HG03457 (cell line): ENCODE results near the gene WNT6.

Experiments used
- ATAC-seq: cut with Tn5 transposase; IDR thresholded peaks from one replicate; pipeline ENCODE4 v1.9.1; 2021; ENCODE audit warnings: moderate number of reproducible peaks; ENCODE audit not compliant: unreplicated experiment

Gene WNT6

GRCh38 chr2:218889937-218890336 is 30.3 kb downstream of the WNT6 start:
- ATAC-seq = no peak

DNA sequence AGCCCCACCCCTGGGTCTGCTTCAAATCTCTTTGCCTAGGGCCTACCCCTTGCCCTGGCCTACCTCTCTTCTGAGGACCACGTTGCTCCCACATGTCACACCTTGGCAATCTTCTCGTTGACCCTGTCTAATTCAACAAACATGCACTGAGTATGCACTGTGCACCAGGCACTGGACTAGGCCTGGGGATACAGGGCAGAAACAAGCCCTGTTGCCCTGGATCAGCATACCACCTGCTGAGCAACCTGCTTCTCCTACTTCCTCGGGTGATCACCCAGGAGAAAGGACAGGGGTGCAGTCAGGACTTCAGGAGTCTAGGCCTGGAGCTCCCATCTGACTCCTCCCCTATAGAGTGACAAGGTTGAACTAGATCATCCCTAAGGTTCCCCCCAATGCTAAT is 30.8 kb downstream of the WNT6 start:
- no peak for ATAC-seq

GRCh38 chr2:218891275-218892135 is 31.9 kb downstream of the WNT6 start:
- ATAC-seq = no peak

DNA sequence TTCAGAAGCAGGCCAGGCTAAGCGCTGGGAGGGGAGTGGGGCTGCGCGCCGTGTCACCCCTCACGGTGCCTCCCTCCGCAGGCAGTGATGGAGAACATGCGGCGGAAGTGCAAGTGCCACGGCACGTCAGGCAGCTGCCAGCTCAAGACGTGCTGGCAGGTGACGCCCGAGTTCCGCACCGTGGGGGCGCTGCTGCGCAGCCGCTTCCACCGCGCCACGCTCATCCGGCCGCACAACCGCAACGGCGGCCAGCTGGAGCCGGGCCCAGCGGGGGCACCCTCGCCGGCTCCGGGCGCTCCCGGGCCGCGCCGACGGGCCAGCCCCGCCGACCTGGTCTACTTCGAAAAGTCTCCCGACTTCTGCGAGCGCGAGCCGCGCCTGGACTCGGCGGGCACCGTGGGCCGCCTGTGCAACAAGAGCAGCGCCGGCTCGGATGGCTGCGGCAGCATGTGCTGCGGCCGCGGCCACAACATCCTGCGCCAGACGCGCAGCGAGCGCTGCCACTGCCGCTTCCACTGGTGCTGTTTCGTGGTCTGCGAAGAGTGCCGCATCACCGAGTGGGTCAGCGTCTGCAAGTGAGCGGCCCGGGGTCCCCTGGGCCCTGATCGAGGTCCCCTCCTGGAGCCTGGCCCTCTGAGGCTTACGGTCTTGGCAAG is 33.2 kb downstream of the WNT6 start:
- ATAC-seq = no peak

DNA sequence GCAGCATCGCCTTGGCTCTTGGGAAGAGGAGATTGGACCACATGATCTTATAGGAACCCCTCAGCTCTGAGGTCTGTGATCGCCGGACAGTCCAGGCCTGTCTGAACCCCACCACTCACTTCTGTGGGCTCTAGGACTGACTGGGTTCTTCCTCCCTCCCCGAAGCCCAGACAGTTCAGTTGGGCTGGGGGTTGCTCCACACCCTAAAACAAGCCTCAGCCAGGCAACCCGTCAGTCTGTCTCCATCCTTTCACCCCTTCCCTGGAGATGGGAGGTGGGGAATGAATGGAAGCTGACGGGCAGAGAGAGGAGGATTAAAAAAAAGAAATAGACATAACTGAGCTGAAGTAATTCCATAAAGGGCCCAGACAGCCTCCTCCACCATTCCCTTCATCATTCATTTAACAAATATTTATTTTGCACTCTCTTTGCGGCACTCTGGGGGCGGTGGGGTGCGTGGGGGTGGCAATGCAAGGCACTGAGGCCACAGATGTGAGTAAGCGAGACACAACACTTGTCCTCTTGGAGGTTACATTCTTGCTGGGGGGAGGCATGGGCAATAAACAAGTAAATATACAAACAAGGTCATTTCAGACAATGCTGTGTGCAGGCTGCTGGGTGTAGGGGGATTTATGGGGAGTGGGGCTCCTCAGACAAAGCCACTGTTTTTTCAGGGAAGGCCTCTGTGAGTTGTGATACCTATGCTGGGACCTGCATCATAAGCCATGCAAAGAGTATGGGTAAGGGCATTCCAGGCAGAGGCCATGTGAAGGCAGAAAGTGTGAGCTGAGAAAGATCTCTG is 33.9 kb downstream of the WNT6 start:
- no peak for ATAC-seq

DNA sequence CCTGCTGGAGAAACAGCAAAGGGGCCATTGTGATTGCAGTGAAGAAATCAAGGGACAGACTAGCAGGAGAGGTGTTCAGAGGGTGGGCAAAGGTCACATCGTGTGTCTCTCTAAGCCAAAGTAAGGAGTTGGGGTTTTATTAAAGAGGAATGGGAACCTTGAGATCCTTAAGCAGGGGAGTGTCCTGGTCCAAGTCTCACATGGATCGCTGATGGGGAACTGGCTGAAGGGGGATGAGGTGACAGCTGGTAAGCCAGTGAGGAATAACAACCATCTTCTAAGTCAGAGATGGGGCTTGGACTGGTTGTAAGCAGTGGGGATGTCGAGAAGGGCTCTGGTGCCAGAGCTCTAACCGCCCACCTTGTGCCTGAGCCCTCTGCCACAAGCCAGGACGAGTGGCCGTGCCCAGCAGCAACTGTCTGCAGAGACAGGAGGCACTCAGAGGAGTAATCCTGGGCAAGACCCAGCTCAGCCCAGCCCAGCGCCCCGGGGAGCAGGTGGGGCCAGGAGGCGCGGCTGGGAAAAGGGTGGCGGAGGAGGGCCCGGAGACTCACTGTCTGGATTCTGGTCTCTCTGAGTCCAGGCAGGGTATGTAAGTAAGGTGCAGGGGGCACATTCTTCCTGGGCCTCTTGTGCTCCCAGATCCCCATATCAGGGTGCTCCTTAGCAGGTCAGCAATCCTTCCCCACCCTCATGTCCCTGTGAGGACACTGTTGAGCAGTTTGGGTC is 34.7 kb downstream of the WNT6 start:
- ATAC-seq = no peak

DNA sequence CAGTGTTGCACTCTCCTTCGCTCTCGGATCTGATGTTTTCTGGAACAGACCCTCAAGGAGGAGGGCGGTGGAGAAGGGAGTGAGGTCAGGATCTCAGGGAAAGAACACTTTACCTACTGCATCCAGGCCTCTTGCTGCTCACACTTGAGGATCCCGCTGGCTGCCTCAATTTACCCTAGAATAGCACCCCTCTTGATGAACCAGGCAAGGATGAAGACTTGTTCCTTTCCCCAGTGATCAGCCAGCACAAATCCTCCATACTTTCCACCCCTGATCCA is 35.2 kb downstream of the WNT6 start:
- no peak for ATAC-seq

GRCh38 chr2:218895326-218895725 is 35.7 kb downstream of the WNT6 start:
- ATAC-seq = no peak

DNA sequence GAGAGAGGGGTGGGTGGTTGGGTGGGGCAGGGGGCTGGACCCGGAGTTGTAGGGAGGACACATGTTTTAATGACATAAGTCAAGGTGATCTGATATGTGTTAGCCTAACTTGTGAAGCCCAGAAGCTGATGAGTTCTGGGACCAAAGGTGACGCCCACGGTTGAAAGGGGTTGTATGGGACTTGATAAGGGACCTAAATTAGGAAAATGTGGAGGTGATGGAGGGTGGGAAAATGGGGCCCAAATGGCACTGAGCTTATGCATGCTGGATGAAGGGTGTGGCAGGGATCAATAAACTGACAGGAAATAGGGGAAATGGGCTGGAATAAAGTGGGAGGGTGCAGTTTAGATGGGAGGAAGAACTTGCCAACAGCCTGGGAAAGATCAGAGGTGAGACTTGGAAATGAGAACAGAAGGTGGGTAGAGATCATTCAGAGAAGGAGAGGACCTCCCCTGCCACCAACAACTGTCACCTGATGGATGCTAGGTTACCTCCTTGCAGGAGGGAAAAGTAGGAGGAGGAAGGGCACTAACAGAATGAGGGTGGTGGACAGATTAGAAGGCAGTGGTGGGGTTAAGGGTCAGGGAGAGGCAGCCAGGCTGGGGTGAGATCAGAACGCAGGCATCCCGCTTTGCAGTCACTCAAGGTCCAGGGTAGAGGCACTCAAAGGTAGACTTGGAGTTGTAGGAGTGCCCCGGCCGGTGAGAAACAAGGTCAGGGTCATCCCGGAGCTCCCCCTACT is 36.3 kb downstream of the WNT6 start:
- no peak for ATAC-seq

- peak; percentile 47 for ATAC-seq
Measured at GRCh38 chr2:218896501-218897393, 37.1 kb downstream of the WNT6 start.

DNA sequence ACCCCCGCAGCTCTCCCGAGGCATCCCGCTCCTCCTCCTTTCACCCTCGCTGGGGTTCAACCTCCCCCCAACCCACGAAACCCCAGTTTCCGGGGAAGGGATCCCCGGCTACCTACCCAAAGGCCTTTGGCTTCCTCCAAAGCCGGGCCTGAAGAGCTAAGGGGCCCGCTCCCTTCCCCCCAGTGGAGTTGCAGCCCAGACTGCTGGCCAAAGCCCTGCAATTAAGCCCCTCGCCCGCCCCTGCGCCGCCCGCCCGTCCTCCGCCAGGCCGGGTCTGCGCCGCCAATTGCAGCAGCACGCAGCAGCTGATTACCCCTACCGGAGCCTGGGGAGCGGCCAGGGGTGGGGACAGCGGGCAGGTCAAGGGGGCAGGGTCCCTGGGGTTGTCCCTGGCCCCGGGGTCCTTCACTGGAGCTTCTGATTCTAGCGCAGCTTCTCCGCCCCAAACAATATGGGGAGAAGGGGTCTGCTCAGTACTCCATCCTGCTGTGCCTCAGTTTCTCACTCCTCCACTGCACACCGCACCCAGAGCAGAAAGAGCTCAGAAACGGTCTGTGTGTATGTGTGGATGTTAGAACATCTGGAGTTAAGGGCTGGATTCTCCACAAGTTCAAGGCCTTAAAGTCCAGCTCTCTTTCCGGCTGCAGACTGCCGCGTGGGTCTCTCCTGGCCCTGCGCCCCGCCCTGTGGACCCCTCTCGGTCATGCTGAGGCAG is 37.9 kb downstream of the WNT6 start:
- ATAC-seq = no peak

DNA sequence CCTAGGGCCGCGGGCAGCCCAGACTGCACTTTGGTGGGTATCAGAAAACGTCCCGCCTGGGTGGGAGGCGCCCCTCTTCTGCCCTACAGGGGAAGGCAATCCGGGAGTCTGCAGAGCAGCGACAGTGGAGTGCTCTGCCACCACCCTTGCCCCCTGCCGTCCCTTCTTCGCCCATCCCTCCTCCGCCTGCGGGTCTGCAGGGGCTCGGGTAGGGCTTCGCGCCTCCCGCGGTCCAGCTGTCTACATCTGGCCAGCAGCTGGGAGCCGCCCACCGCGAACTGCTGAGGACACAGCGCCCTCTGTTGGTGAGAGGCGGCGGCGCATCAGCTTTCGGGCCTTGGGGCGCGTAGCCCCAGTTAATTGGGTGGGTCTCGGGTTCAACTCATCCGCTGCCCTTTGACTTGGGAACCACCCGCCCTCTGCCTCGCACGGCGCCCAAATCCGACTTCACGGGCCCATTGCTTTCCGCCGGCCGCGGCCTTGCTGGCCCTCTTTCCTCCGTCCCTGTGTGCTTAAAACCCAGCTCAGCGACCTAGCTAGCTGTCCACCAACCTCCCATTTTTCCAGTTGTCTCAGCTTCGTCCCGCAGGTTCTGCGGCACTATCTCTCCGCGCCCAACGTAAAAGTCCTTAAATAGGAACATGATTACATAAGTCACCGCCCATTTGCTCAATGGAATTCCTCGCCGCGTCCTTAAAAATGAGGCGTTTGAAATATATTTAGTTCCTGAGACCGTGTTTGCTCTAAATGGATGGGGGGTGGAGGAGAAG is 38.7 kb downstream of the WNT6 start:
- ATAC-seq = no peak

- no peak for ATAC-seq
Measured at GRCh38 chr2:218899147-218899546, 39.5 kb downstream of the WNT6 start.

DNA sequence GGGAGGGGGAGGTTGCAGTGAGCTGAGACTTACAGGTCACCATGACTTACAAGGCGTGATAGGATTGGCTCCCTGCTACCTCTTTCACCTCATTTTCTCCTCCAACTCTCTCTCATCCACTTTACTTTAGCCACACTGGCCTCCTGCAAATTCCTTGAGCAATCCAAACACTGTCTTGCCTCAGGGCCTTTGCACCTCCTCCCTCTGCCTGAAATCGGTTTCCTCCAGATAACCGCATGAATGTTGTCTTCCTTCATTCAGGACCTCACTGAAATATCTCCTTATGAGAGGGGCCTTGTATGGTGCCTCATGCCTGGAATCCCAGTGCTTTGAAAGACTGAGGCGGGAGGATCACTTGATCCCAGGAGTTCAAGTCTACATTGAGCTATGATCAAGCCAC is 42.8 kb downstream of the WNT6 start:
- ATAC-seq = no peak

GRCh38 chr2:218904176-218904575 is 44.6 kb downstream of the WNT6 start:
- ATAC-seq = no peak

DNA sequence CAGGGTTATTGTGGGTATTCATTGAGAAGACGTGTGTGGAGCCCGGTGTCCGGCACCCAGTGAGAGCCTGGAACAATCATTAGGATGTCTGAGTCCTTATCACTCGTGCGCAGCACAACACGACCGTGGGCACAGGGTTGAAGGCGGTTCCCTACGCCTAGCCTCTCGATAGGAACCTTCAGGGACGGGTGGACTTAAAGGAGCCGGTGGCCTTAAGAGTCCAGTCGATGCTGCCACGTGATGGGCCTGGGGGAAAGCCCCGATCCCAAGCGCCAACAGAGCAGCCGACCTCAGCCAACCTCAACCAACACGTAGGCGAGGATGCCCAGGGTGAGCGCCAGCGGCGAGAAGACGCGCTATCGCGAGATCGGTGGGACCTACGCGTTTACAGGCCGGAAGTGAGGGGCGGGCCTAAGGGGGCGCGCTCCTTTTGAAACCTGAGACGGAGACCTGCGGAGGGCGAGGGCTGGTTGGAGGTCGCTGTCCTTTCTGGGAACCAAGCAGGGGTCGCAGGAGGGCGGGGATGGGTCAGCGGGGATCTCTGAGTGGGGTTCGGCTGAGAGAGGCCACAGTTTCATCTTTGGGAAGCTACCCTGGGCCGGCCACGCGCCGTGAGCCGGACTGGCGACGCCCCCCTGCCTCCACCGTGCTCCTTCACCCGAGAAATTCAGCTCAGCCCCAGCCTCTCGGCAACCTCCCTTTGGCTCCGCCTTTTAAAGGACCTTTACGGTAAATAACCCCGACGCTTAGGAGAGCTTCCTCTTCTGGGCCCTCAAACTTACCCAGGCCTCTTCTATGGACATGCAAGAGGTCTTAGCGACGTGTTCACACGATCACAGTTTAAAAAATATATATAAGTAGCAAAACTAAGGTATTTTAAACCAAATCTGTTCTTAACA is 49.4 kb downstream of the WNT6 start:
- peak; percentile 74 for ATAC-seq

DNA sequence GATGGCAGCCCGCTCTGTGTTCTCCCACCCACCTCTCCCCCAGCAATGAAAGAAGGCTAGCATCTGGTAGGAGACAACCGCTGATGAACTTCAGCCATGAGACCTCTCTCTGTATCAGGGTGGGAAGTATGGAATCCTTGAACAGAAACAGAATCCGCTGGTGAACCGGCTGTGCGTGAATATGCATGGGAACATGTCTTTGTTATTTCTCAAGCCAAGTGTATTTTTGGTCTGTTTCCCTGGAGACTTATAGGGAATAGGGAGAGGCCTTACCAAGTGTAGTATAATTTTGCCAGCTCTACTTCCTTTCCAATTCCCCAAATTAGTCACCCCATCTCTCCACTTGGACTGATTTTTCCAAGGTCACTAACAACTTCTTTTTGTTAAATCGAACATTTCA is 51.1 kb downstream of the WNT6 start:
- no peak for ATAC-seq
